Measurements from ENCODE around the gene ASPG.

The ASPG gene

GRCh38 chr14:104085032-104085888 lies at the start of gene ASPG:
ASPG (plus strand) TSS chr14:104085700; CDS start chr14:104085771, 71 bp downstream.
- TF ChIP-seq CTCF (conservative IDR thresholded peaks at IDR 0.05) (no peak), ZFX (IDR thresholded peaks at IDR 0.05) (no peak)
- H3K27ac ChIP-seq, result no peak within 1 kb of the TSS

GRCh38 chr14:104036212-104036611 lies 49.3 kb upstream of the ASPG start:
- no peak overlapping the region for H3K27ac ChIP-seq
- TF ChIP-seq CTCF (conservative IDR thresholded peaks at IDR 0.05) (no peak), ZFX (IDR thresholded peaks at IDR 0.05) (no peak)

GRCh38 chr14:104037074-104037473 lies 48.4 kb upstream of the ASPG start:
- H3K27ac ChIP-seq, result no peak overlapping the region
- no peak for TF ChIP-seq CTCF (conservative IDR thresholded peaks at IDR 0.05)
- TF ChIP-seq ZFX (IDR thresholded peaks at IDR 0.05), result no peak

GRCh38 chr14:104037903-104038302 lies 47.6 kb upstream of the ASPG start:
- TF ChIP-seq ZFX (IDR thresholded peaks at IDR 0.05) (no peak), CTCF (conservative IDR thresholded peaks at IDR 0.05) (no peak)
- no peak overlapping the region for H3K27ac ChIP-seq

GRCh38 chr14:104039214-104039613 lies 46.3 kb upstream of the ASPG start:
- no peak overlapping the region for H3K27ac ChIP-seq
- TF ChIP-seq ZFX (IDR thresholded peaks at IDR 0.05) (no peak), CTCF (conservative IDR thresholded peaks at IDR 0.05) (no peak)

GRCh38 chr14:104040539-104040938 lies 45.0 kb upstream of the ASPG start:
- TF ChIP-seq CTCF (conservative IDR thresholded peaks at IDR 0.05), result no peak
- TF ChIP-seq ZFX (IDR thresholded peaks at IDR 0.05), result no peak
- no peak overlapping the region for H3K27ac ChIP-seq

- TF ChIP-seq ZFX (IDR thresholded peaks at IDR 0.05) (no peak), CTCF (conservative IDR thresholded peaks at IDR 0.05) (no peak)
- H3K27ac ChIP-seq, result no peak overlapping the region
Measured at GRCh38 chr14:104041430-104042104, 43.9 kb upstream of the ASPG start.

Data from C4-2B (cell line).